Measurements from ENCODE around the gene SCGB3A1. TPM values are rescaled to one million over a fixed set of nuclear protein-coding genes. Genes with fewer than 3 reads are reported as not detected.

The SCGB3A1 gene
- polyA plus RNA-seq, 3 donors = 1.1 to 1.2 TPM; not detected in 1

GRCh38 chr5:180626661-180627385 is 35.5 kb upstream of the SCGB3A1 start:
- WGBS, 3 donors = 69 to 77% (median 77%) methylated on average over 15 of the region's 15 CpGs
- no peak overlapping the region for H3K27ac ChIP-seq (ENCODE audit: low read depth, low read length)

DNA sequence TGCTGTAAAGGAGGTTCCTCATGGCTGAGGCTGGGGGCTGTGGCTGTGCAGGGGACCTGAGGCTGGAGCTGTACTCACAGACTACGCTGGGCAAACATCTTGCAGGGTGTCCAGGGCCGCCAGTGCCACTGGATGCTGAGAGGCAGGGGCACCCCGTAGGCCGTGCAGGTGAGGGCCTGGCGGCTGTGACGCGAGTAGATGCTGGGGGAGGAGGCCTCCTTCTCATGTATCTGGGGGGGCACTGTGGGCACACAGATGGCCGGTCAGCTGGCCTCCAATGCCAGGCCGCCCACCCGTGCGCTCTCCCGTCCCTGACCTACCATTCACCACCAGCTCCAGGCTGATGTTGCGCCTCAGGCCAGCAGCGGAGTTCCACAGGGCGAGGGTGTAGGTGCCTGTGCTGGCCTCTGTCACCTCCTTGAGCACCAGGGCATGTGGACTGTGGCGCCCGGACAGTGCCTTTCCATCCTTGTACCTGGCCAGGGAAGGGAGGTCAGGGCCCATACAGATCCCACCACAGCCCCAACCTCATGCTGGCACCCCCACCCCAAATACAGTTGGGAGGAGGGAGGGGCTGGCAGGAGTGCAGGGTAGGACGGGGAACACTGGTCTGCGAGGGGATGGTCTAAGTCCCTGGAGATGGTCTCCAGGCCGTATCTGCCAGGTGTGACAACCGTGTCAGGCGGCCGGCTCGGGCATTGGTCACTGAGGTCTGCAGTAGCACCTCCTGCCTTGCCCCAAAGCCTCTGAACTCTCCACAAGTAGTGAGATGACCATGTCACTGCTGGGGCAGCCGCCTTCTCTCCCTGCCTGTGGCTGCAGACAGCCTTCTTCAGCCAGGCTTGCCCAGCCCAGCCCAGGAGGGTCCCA is 34.7 kb upstream of the SCGB3A1 start:
- no peak overlapping the region for H3K27ac ChIP-seq (ENCODE audit: low read depth, low read length)
- WGBS, 3 donors = 79 to 89% (median 88%) methylated on average over 21 to 25 of the region's 25 CpGs

- no peak overlapping the region for H3K27ac ChIP-seq (ENCODE audit: low read depth, low read length)
- 68 to 86% (median 80%) methylated on average over 10 of the region's 10 CpGs for WGBS, 3 donors
These were observed 34.0 kb upstream of the SCGB3A1 start for GRCh38 chr5:180625125-180625790.

DNA sequence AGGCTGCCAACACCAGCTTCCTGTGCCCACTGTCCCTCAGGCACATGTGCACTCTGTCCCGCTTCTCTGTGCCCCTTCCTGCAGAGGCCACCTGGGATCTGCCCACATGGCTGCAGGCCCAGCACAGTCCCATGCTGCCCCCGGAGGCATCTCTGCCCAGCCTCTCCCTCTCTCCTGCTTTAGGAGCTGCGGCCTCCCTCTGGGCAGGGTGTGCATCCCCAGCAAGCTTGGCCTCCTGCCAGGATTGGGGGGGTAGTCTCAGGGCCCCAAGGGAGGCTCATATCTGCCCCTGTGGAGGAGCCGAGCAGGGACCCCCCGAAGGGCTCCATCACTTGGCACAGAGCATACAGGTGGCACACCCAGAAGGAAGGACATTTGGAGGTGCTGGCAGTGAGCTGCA is 33.3 kb upstream of the SCGB3A1 start:
- no peak overlapping the region for H3K27ac ChIP-seq (ENCODE audit: low read depth, low read length)
- WGBS, 3 donors = 56 to 64% (median 62%) methylated on average over 5 of the region's 5 CpGs

DNA sequence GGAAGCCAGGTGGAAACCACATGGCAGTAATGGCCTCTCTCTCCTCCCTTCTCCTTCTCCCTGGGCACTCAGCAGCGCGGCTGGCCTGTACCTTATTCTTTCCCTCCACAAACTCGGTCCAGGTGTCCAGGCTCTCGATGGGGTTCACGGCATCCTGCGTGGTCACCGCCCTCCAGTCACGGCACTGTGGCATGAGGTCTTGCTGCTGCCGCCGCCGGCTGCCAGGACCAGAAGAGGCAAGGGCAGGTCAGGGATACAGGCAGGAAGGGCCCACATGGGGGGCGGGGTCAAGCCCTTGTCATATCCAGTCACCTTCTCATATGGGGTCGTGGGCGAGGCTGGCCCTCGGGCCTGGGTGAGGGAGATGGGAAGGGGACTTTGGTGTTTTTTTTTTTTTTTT is 32.5 kb upstream of the SCGB3A1 start:
- H3K27ac ChIP-seq (ENCODE audit: low read depth, low read length) = no peak overlapping the region
- 74 to 89% (median 83%) methylated on average over 15 of the region's 15 CpGs for WGBS, 3 donors

DNA sequence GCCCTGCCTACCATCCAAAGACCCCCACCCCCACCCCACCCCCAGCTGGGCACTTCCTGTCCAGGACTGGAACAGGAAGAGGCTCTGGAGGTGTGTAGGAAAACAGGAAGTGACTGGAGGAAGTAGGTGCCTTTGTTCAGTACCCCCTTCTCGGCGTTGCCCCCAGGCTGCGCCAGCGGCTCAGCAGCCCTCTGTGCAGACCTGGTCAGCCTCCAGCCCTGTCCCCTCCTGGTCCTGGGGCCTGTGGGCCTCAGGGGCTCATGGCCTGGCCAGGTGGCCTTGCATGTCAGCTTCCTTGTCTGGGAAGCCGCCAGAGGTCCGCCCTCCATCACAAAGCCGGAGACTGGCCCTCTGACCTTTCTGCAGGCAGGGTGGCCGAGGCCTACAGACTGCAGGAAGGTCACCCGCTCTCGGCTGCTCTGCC is 32.1 kb upstream of the SCGB3A1 start:
- 67 to 85% (median 68%) methylated on average over 10 of the region's 10 CpGs for whole genome bisulfite sequencing, 3 donors
- H3K27ac ChIP-seq (ENCODE audit: low read depth, low read length) = no peak overlapping the region

GRCh38 chr5:180622910-180623309 is 31.6 kb upstream of the SCGB3A1 start:
- WGBS, 3 donors = 82 to 86% (median 83%) methylated on average over 6 of the region's 6 CpGs
- H3K27ac ChIP-seq (ENCODE audit: low read depth, low read length) = no peak overlapping the region

- H3K27ac ChIP-seq (ENCODE audit: low read depth, low read length) = no peak overlapping the region
- 79 to 90% (median 85%) methylated on average over 30 to 32 of the region's 32 CpGs for WGBS, 3 donors
These were observed 30.0 kb upstream of the SCGB3A1 start for GRCh38 chr5:180621311-180621710.

DNA sequence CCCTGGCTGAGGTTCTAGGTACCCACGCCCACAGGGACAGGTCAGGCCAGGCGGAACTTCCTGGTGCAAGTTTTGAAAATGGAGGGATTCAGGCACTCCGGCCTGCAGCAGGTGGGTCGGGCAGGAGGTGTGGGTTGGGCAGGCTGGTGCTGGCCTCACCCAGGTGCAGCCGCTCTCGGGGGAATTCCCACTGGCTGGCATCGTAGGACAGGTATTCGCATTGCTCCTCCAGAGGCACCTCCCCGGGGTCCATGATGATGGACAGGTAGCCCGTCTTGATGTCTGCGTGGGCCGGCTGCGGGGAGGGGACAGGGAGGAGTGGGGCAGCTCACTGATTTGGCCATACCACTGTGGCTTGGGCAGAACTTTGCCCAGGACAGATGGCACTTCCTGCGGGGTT is 28.7 kb upstream of the SCGB3A1 start:
- WGBS, 3 donors = 72 to 95% (median 92%) methylated on average over 14 of the region's 14 CpGs
- H3K27ac ChIP-seq (ENCODE audit: low read depth, low read length) = no peak overlapping the region

DNA sequence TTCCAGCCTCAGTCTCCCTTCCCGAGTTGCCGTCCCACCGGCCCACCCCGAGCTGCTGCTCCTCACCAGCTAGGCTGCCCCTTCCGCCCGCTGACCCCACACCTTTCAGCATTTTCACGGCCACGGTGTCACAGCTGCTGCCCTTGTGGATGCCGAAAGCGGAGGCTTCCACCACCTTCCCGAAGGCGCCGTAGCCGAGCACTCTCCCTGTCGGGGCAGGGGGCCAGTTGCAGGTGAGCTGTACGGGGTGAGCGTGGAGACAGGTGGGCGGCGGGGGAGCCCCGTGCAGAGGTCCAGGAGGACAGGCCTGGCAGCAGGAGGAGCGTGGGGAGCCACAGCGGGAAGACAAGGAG is 28.2 kb upstream of the SCGB3A1 start:
- 63 to 86% (median 78%) methylated on average over 22 of the region's 22 CpGs for WGBS, 3 donors
- no peak overlapping the region for H3K27ac ChIP-seq (ENCODE audit: low read depth, low read length)

GRCh38 chr5:180618829-180619562 is 27.7 kb upstream of the SCGB3A1 start:
- WGBS, 3 donors = 6 to 45% (median 35%) methylated on average over 62 to 90 of the region's 90 CpGs
- H3K27ac ChIP-seq (ENCODE audit: low read depth, low read length) = no peak overlapping the region

GRCh38 chr5:180618487-180618828 is 27.2 kb upstream of the SCGB3A1 start:
- 10 to 45% (median 41%) methylated on average over 15 of the region's 15 CpGs for WGBS, 3 donors

DNA sequence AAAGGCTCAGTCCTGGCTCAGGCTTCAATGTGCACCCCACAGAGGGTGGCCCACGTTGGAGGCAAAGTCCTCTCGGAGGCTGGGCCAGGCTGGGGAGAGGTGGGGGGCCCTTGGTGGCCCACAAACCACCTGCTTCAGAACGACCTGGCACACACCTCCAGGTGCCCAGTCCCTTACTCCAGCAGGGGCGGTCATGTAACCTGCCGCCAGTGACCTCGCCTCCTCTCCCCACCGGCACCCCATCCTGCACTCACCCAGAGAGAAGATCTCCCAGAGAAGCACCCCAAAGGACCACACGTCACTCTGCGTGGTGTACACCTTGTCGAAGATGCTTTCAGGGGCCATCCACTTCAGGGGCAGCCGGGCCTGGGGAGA is 22.5 kb upstream of the SCGB3A1 start:
- H3K27ac ChIP-seq (ENCODE audit: low read depth, low read length) = no peak overlapping the region
- WGBS, 3 donors = 65 to 89% (median 89%) methylated on average over 11 of the region's 11 CpGs

More at GRCh38 chr5:180618487-180618828, 27.2 kb upstream of the SCGB3A1 start:
- no peak overlapping the region for H3K27ac ChIP-seq (ENCODE audit: low read depth, low read length)

DNA sequence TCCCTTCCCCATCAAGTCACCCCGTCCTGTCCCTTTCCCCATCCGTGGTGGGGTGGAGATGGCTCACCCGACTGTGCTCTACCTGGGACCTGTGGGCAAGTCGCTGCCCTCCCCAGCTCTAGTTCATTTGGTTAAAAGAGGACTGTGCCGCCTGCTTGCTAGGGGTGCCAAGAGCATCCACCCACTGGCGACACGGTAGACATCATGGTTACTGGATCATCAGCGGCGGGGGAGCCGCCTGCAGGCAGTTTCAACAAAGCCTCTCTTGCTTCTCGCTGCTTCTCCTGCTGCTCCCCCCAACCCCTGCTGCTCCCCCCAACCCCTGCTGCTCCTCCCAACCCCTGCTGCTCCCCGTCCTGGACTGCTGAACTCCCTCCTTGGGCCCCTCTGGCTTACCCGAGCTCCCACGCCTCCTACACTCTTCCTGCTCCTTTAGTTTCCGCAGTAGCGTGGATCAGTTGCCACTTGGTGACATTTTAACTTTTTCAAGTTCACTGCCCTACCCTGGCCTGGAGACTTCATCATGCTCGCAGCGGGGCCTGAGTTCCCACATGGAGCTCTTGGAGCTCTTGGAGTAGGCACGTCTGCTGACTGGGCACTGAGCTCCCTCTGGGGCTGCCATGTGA is 22.0 kb upstream of the SCGB3A1 start:
- WGBS, 3 donors = 61 to 82% (median 81%) methylated on average over 19 of the region's 19 CpGs
- no peak overlapping the region for H3K27ac ChIP-seq (ENCODE audit: low read depth, low read length)

DNA sequence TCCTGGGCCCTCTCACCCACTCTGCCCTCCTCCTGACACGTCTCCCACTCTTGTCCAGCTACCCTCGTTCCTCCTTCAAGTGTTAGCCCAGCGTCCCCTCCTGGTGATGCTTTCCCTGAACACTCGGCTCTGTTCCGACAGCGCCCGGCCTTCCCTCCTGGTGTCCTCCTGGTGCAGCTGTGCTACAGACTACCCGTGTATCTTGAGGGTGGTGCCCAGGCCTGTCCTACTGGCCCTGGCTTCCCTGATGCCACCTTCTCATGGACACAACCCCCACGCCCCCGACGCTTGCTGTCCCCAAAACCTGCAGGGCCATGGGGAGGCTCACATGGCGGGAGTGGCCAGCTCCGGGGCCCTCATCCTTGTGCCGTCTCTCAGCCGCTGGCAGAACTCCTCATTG is 21.4 kb upstream of the SCGB3A1 start:
- WGBS, 3 donors = 80 to 89% (median 86%) methylated on average over 15 of the region's 15 CpGs
- no peak overlapping the region for H3K27ac ChIP-seq (ENCODE audit: low read depth, low read length)

DNA sequence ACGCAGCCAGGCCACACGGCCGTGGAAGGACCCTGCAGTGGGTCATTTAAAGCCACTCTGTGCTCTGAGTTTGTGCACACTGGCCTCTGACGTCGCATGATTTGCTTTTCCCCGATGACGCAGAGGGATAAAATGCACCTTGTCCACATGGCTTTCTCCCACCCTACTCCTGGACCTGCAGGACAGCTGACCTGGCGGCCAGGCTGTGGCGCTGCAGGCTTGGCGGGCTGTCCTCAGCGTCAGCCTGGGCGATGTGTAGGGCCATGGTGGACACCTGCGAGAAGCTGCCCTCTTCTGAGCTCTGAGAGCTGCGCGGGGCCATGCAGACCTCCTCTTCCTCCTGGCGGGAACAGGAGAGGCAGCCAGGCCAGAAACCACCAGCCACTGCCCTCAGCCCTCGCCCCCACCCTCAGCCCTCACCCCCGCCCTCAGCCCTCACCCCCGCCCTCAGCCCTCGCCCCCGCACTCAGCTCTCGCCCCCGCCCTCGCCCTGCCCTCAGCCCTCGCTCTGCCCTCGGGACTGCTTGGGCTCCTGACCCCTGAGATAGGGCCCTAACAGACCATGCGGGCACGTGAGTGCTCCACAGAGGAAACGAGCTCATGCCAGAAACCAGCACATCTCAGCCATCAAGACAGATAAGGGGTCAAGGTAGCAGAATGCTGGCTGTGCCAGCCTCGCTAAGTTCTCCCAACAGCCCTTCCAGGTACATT is 20.0 kb upstream of the SCGB3A1 start:
- H3K27ac ChIP-seq (ENCODE audit: low read depth, low read length) = no peak overlapping the region
- WGBS, 3 donors = 74 to 90% (median 83%) methylated on average over 23 to 30 of the region's 30 CpGs

GRCh38 chr5:180609817-180610550 is 18.7 kb upstream of the SCGB3A1 start:
- H3K27ac ChIP-seq (ENCODE audit: low read depth, low read length) = no peak overlapping the region
- WGBS, 3 donors = 76 to 84% (median 76%) methylated on average over 22 to 23 of the region's 23 CpGs
